Epithelial cell of proximal tubule (primary cell): ENCODE data around the gene CWH43. TPM values are rescaled to one million over a fixed set of nuclear protein-coding genes. Genes with fewer than 3 reads are reported as not detected.

Experiments
- DNase-seq: peaks from one replicate; pipeline ENCODE4 v3.0.0-alpha.2; 2011; ENCODE audit warnings: low read depth
- H3K4me3 ChIP-seq: 2 replicates; pipeline ENCODE4 v1.5.1; 2011; ENCODE audit warnings: low read depth, mild to moderate bottlenecking, low read length
- total RNA-seq: library from RNA; depleted of rRNA; stranded (reverse); fragments of >200 nt; gene quantifications from 2 replicates; pipeline ENCODE4 v1.2.3, GENCODE V29; 2015
- TF ChIP-seq, protein P1 (sequence below): conservative IDR thresholded peaks from 2 replicates; pipeline ENCODE4 v1.5.1; 2012; ENCODE audit warnings: low read depth, mild to moderate bottlenecking, low read length

The CWH43 gene
- total RNA-seq, 1 donor from 2014 or later: 0.52 TPM

DNA sequence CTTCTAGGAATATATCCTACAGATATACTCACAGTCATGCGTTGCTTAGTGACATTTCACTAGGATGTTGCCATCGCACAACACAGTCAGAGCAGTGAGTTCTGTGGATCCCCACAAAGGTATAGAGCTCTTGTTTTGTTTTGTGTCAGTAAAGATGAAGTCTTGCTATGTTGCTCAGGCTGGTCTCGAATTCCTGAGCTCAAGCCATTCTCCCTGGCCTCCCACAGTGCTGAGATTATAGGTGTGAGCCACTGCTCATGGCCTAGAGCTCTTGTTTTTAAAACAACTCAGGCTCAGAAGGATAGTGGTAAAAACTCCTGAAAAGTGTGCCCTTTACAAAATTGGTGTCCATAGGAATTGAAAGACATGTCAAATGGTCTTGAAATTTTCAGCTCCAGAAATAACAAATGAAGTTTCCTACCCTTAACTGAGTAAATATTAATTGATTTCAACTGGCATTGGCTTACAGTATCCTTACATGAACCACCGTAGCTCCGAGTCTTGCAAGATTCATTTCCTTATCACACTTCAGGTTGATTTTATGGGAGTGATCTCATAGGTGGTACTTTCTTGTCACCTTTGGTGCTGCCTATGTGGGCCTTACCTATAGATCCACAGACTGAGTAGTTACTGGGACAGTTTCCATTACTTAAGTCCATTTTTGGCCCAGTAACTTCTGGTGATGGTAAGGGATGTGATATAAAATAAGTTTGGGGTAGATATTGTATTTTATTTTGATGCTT, 3.6 kb downstream of the CWH43 start:
- TF ChIP-seq, protein P1, sequence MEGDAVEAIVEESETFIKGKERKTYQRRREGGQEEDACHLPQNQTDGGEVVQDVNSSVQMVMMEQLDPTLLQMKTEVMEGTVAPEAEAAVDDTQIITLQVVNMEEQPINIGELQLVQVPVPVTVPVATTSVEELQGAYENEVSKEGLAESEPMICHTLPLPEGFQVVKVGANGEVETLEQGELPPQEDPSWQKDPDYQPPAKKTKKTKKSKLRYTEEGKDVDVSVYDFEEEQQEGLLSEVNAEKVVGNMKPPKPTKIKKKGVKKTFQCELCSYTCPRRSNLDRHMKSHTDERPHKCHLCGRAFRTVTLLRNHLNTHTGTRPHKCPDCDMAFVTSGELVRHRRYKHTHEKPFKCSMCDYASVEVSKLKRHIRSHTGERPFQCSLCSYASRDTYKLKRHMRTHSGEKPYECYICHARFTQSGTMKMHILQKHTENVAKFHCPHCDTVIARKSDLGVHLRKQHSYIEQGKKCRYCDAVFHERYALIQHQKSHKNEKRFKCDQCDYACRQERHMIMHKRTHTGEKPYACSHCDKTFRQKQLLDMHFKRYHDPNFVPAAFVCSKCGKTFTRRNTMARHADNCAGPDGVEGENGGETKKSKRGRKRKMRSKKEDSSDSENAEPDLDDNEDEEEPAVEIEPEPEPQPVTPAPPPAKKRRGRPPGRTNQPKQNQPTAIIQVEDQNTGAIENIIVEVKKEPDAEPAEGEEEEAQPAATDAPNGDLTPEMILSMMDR: no peak
- no peak for DNase-seq
- H3K4me3 ChIP-seq: no peak overlapping the region

DNA sequence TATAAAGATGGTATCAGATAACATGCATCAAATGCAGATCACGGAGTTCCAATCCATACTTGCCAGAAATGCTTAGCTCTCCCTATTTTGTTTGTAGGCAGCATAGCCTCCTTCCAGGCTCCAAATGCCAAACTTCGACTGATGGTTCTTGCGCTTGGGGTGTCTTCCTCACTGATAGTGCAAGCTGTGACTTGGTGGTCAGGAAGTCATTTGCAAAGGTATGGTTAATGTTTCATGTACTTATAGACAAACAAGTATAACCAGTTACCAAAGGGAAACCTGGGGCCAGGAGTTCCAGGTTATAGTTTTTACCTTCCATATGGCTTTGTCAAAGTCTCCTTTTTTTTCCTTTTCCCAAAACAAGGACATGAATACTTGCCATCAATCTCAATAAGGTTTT, 5.3 kb downstream of the CWH43 start:
- TF ChIP-seq, protein P1: no peak
- DNase-seq: no peak
- H3K4me3 ChIP-seq: no peak overlapping the region

DNA sequence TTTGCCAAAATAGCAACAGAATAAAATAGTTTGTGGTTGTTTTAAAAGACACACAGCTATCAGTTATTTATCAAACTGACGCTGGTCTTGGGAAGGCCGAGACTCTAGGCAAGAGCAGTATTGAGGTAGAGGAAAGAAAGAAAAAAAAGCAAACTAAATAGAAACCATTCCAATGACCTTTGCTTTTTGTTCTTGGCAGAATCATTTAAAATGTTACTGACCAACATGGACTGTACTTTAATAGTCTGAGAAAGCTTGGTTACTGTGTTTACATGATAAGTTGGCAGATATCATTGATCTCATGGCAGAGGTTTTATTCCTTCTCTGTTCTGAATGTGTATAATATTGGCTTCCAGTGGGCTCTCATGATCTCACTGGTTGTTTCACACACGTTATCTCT, 11.9 kb downstream of the CWH43 start:
- no peak for DNase-seq
- H3K4me3 ChIP-seq: no peak overlapping the region
- TF ChIP-seq, protein P1: no peak

DNA sequence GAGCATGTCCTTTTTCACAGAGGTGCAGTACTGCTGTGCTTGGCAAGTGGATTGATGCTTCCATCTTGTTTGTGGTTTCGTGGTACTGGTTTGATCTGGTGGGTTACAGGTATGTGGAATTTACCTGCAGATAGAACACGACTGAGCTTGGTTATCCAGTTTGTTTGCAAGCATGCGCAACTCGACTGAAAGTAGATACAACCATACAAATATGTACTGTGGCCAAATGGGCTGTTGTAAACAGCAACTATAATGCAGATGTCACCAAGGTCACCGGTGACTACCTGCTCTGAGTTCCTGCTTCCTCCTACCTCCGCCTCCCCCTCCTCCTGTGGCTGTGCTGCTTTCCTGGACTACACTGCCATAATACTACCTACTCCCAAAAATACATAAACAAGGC, 12.4 kb downstream of the CWH43 start:
- TF ChIP-seq, protein P1: no peak
- no peak overlapping the region for H3K4me3 ChIP-seq
- no peak for DNase-seq

DNA sequence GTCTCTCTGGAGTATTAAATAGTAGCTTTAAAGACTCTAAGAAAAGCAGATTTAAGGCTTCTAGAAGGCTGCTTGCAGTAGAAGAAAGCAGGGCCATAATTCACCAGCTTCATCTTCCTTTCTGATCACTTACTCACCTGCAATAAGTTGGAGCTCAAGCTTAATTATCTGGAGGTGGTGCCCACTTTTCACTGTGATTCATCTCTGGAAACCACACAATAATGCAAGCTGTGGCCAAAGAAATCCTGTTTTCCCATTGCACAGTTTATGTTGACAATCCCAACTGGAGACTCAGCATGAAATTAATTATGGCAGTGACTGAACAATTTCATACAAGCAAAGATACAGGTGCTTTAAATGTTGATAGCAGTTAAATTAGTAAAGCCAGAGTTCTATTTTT, 14.7 kb downstream of the CWH43 start:
- DNase-seq: no peak
- H3K4me3 ChIP-seq: no peak overlapping the region
- TF ChIP-seq, protein P1: no peak

DNA sequence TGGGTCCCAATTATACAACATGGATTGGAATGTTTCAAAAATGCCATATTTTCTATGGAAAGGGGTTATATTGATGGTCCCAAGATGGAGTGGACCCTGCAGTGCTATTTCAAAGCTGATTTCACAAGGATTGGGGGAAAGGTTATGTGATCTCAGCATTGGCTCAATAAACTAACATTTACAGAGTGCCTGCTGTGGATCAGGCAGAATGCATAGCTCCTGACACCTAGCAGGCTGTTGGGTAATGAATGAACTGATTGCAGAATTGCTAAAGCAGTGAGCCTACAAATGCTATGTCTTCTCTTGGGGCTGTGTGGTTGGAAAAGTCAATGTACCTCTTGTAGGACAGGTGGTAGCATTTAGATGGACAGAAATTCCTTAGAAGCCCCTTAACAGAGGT, 16.9 kb downstream of the CWH43 start:
- no peak overlapping the region for H3K4me3 ChIP-seq
- TF ChIP-seq, protein P1: no peak
- DNase-seq: no peak

DNA sequence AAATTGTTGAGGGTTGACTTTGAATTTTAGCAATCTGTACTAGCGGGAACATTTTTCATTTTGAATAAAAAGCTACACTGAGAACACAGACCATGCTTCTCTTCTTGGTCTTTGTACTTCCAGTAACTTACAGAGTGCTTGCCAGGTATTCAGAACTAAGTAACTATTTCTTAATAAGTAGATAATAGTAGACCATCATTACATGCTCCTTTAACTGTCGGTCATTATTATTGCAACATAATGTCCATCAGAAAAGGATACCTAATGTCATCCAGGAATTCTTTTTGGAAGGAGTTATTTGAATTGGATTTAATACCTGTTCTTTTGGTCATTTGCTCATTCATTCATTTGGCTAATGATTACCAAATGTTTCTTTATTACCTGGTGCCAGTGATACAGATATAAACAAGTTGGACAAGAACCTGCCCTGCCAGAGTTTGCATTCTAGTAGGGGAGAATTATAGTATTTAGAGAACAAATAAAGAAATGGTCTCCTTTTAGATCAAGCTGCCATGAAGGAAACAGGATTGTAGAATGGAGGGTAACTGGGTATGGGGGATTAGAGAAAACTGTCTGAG, 32.7 kb downstream of the CWH43 start:
- DNase-seq: no peak
- H3K4me3 ChIP-seq: no peak overlapping the region
- TF ChIP-seq, protein P1: no peak
